ENCODE measurements around the gene NEURL4. TPM values are rescaled to one million over a fixed set of nuclear protein-coding genes. Genes with fewer than 3 reads are reported as not detected.

NEURL4 gene
- total and polyA plus RNA-seq, 2 donors (not counting 3 experiments of a cell fraction or from before 2014, with no cell fraction given), result 32.0 to 44.9 TPM

- Histone ChIP-seq H3K4me2 (ENCODE audit: insufficient read depth, low read length) (no peak overlapping the region), H3K27ac (ENCODE audit: insufficient read depth, low read depth, low read length) (no peak overlapping the region), H3K9me1 (replicated peaks; ENCODE audit: control insufficient read depth, extremely low read depth, insufficient read depth, low read length) (no peaks in the 10 kb centered on the region), H2AFZ (ENCODE audit: low read depth, low read length) (no peak overlapping the region), H3K4me3 (replicated peaks in 1 of 3; ENCODE audit: insufficient read depth in 1 of 3, low read depth in 1 of 3, low read length in 3 of 3) (no peak overlapping the region), H4K20me1 (replicated peaks; ENCODE audit: control insufficient read depth, extremely low read depth, insufficient read depth, low read length) (no peaks in the 10 kb centered on the region), H3K9me3 (replicated peaks; ENCODE audit: control insufficient read depth, insufficient read depth, low read length) (no peaks in the 10 kb centered on the region), H3K9ac (replicated peaks; ENCODE audit: extremely low read depth, insufficient read depth, low read length) (no peak overlapping the region), H3K4me1 (ENCODE audit: control insufficient read depth, extremely low read depth, insufficient read depth, low read length) (peaks cover 9% of the 10 kb centered on the region), H3K79me2 (ENCODE audit: control insufficient read depth, insufficient read depth, low read length) (no peaks in the 10 kb centered on the region), H3K27me3 (ENCODE audit: control insufficient read depth in 2 of 2, insufficient read depth in 2 of 2, low read length in 2 of 2) (peaks cover 8 to 19% of the 10 kb centered on the region in 2 experiments), H3K36me3 (ENCODE audit: control insufficient read depth in 2 of 2, extremely low read depth in 1 of 2, insufficient read depth in 2 of 2, low read length in 2 of 2) (no peaks in the 10 kb centered on the region)
- BruUV-seq (replicated peaks), result no TSS peak
- intact Hi-C loops (cut with micrococcal nuclease), result no loop called here
- ChIA-PET CTCF (interaction anchor here (1.0 to 10.2 kb wide), 2 partner anchors 13 to 238 kb away, joined by 3 to 170 read pairs; no protein-coding TSS in a partner anchor), POLR2A (no interaction called here)
- dilution Hi-C loops (cut with MboI; ENCODE audit: extremely low pct_ligation_motif_present, low sequenced_read_pairs), result no loop called here
- no peak for FAIRE-seq
- TF ChIP-seq POLR2A (IDR thresholded peaks at IDR 0.05; ENCODE audit: low read depth, low read length) (no peak), EZH2 (IDR thresholded peaks at IDR 0.05; ENCODE audit: borderline replicate concordance, low read depth, low read length, severe bottlenecking) (no peak), FOS (IDR thresholded peaks at IDR 0.05; ENCODE audit: borderline replicate concordance, insufficient read depth, low read length) (no peak), CTCF (IDR thresholded peaks at IDR 0.05; ENCODE audit: extremely low read depth in 1 of 2, insufficient read depth in 1 of 2, low read depth in 1 of 2, low read length in 2 of 2) (no peak), MYC (IDR thresholded peaks at IDR 0.05; ENCODE audit: low read depth, low read length) (no peak), MAX (IDR thresholded peaks at IDR 0.05; ENCODE audit: insufficient read depth, insufficient read length) (no peak), JUN (IDR thresholded peaks at IDR 0.05; ENCODE audit: borderline replicate concordance, insufficient read depth, insufficient read length, low read depth) (no peak), POLR2AphosphoS5 (IDR thresholded peaks at IDR 0.05; ENCODE audit: insufficient read depth, low read depth, low read length) (no peak), GATA2 (IDR thresholded peaks at IDR 0.05; ENCODE audit: insufficient read depth, insufficient read length, low read depth, low read length) (no peak)
- no peak for DNase-seq (ENCODE audit: low read depth, low spot score)
Measured at GRCh38 chr17:7283471-7284216, 45.5 kb downstream of the NEURL4 start.

Data from endothelial cell of umbilical vein (primary cell).